Activated CD4-positive, alpha-beta T cell treated with anti-CD3 and anti-CD28 coated beads for 4 hours (primary cell): ENCODE results near the gene CCDC88C.
"Not testable (repeated sequence)": the region's sequence is repeated elsewhere in the genome, so short reads cannot be mapped to it uniquely, and the experiment has no call there.

Source experiments
- DNase-seq, 2 donors: peaks; one replicate each; pipeline ENCODE4 v3.0.0-alpha.2; 2020

Gene CCDC88C

DNA sequence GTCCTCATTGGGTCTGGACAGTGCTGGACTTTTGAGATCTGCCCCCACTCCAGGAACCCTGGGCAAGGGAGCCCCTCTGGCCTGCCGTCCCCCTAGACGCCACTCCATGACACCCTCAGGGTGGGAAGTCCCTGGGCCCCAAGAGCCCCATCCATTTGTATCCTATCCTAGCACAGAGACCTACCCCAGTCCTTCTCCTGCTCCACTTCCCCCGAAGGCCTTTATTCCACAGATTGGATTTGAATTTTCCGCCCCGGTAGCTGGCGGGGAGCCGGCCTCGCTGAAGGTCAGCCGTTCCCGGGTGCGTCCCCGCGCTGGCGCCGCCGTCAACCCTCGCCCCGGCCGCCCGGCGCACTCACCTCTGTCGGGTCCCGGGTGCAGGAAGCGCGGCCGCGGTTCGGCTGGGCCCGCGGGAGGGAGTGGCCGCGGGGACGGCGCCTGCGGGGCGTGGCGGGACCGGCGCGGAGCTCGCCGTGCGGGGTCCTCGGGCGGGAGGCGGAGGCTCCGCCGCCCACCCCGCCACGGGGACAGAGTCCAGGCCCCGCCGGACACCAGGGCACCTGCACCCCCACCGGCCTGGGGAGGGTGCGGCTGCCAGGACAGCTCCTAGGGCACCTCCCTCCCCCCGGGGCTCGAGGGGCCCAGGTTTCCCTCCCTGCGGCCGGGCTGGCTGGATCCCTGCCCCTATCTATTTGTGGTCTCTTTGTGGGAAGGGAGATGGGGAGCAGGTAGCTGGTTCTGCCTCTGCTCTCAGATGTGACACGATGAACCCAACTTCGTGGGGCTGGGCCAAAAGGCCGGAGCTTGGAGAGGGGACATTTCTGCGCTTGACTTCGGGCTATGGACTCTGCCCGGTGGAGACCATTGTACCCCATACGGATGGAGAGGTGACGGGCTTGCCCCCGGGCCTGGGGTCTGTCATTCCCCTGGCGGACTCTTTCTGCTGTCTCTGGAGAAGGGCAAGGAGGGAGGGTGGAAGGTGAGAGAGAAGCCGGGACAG, 153.2 kb downstream of the CCDC88C start:
- DNase-seq = peak in 1 of 2 donors; percentile 27

DNA sequence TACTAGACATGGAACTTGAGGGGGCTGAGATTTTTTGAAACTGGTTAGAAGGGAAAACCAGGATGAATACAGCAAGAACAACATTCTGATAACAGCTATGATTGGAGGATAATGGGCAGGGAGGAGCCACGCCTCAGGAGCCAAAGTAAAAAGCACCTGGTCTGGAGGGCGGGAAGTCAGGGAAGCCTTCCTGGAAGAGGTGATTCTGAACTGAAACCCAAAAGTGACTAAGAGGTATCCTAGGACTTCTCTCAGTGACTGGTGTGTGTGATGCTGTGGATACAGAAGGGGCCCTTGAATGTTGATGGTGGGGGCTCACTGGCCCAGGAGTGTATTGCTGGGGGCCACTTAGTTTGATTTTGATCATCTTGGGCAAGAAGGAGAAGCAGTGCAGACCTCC, 154.3 kb downstream of the CCDC88C start:
- DNase-seq = no peak

DNA sequence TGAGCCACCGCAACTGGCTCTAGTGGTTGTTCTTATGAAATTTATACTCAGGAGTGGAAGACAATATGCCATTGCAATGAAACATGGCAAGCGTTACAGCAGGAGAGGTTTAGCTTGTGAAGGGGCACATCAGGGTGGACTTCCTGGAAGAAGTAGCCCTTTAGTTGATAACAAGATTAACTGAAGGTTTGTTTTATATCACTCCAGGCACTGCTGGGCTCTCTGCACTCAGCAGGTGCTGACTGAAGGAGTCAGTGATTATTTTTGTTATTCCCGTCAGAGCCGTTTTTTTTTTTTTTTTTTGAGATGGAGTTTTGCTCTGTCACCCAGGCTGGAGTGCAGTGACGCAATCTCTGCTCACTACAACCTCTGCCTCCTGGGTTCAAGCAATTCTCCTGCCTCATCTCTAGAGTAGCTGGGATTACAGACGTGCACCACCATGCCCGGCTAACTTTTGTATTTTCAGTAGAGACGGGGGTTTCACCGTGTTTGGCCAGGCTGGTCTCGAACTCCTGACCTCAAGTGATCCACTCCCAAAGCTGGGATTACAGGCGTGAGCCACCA, 155.6 kb downstream of the CCDC88C start:
- DNase-seq = no peak

DNA sequence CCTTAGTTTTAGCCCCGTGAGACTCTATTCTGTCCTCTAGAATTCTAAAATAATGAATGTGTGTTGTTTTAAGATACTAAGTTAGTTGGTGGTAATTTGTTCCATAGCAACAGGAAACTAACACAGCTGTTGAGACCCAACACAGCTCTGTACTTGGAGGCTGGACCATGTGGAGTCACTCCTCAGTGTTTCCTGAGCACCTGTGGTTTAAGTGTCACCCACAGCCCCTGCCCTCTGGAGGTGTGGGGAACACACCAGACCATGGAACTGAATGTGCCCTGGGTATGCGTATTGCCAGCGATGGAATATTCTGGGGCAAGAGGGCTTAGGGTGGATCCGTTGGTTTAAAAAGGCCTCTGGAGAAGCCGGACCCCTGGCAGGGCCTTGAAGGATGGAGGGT, 156.5 kb downstream of the CCDC88C start:
- peak in 1 of 2 donors; percentile 46 for DNase-seq

DNA sequence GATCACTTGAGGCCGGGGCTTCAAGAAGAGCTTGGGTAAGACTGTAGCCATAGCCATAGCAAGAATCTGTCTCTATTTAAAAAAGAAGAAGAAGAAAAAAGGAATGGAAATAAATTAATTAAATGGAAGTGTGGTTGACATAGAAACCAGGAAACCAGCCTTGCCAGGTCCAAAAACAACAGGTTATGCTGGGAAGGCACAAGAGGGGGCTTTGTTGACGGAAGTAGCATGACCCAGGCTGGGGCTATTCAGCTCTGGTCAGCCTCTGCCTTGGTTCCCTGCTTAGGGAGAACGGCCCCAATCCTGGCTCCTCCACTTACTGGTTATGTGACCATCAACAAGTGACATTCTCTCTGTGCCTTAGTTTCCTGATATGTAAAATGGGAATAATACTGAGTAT, 158.7 kb downstream of the CCDC88C start:
- DNase-seq = no peak

DNA sequence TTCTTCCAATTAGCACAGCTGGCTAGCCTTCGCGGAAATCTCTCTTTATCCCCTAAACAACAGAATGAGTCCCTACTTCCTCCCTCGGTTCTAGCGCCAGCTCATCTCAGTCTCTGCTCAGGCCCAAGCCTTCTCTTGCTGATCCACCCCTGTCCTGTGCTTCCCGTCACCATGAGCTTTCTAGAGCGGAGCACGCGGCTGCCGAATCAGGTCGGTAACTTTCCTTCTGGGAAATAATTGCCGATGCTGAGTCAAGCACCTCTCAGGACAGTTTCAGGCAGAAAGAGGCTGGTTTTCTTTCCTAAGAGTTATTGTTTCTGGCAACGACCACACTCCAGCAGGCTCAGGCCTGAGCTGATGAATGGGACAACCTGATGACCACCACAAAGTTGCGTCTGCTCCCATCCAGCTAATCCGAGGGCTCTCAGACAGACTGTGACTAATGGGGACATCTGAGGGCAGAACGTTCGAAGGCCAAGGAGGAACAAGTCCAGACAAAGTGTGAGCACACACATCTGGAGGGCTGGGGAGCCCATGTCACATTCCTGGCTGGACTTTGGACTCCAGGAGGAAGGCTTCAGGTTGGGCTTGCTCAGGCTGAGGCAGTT, 159.5 kb downstream of the CCDC88C start:
- no peak for DNase-seq

DNA sequence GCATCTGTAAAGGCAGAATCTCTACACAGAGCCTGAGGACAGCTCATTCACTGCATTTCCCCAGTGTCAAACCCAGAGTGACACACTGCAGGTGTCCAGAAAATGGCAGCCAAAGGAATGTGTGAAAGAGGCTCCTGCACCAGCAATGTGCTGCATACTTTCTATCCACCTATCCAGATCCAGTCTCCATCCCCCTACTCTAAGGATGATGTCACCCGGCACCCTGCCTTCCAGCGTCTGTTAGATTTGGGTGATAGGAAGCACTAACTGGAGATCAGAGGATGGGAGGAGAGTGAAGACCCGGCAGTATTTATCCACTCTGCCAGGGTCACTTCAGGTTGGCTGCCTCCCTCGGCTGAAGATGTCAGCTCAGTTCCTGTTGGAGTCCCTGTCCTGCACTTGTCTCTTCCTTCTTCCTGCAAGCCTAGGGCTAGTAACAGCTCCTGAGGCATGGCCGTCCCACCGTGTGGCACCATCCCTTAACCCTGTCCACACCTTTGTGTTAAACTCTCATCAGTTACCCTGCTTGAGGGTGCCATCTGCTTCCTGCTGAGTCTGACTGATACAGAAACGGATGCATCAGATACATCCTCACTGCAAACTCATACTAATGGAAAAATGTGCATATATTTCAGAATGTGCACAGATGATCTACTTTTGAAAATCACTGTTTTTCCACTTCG, 160.2 kb downstream of the CCDC88C start:
- DNase-seq = no peak

DNA sequence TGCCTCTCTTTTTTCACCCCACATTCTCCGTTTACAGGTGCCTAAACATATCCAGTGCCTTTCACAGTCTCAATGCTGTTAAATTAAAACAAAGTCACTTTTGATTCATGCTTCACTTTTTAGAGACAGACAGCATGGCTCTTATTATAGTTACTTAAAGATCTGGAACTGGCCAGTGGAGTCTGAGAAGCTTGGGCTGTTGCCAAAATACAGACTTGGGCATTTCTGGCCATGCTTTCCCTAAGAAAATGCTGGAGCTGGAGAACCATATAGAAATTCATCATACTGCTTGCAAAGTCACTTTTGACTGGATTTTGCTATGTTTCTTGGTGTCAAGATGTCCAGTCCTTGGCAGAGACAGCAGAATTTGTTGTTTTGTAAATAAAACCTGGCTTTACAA, 161.0 kb downstream of the CCDC88C start:
- no peak for DNase-seq

DNA sequence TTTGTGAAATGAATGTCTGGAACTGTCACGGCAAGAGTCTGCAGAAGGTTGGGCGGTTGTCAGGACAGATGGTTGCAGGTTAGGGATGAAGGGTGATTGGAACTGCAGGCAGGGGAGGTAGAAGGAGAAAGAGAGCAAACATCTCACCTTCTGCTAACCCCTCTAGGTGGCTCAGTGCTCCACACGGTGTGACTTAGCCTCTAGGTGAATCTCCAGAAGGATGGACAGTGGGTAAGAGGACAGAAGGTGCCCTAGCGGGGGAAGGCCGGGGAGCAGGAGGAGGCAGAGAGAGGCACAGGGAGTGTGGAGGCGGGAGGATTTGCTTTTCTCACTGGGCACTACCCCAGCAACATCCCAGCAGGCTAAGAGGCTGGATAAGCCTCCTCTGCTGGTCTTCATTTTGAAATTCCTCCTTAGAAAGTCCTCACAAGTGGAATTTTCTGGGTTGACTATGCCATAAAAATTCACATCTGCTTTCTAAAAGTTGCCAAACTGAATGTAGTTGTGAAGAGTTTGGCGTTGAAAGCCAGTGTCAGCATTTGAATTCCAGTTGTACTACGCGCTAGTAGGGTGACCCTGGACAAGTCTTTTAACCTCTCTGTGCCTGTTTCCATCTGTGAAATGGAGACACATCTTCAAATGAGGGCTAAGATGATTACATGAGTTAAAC, 162.5 kb downstream of the CCDC88C start:
- no peak for DNase-seq

DNA sequence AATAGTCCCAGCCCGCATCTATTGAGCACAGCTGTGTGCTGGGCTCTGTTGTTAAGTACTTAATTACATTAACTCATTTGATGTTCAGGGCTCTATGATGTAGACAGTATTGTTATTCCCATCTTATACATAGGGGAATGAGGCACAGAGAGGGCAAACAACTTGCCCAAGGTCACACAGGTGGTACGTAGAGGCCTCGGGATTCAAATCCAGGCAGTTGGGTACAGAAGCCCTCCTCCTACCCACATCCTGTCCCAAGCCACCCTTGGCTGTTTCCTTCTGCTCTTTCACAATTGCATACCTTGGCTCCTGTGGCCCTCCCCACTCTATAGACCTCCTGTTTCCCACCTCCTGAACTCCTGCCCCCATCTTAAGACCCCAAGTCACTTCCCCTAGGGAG, 163.2 kb downstream of the CCDC88C start:
- DNase-seq = no peak

DNA sequence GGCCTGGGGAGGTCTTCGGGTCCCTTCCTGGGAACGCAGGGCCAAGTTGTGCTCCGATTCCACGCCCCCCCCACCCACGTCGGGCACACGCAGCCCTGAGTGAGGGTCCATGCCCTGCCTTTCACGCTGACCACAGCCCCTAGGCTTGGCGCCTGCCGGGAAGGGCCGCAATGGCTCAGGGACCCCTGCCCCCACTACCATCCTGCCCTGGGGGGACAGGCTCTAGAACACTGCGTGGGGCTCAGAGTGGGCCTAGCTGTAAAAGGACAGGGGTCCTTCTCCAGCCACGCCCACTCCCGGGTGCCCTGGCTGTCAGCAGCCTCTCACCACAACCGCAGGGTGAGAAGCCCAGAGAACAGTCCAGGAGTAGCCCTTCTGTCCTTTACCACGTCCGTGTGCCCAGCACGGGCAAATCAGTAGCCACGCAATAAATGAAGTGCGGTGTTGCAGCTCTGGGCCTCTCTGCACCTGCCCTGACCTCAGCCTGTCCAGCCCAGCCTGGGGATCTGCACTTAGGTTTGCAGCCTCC, 163.8 kb downstream of the CCDC88C start:
- no peak for DNase-seq

DNA sequence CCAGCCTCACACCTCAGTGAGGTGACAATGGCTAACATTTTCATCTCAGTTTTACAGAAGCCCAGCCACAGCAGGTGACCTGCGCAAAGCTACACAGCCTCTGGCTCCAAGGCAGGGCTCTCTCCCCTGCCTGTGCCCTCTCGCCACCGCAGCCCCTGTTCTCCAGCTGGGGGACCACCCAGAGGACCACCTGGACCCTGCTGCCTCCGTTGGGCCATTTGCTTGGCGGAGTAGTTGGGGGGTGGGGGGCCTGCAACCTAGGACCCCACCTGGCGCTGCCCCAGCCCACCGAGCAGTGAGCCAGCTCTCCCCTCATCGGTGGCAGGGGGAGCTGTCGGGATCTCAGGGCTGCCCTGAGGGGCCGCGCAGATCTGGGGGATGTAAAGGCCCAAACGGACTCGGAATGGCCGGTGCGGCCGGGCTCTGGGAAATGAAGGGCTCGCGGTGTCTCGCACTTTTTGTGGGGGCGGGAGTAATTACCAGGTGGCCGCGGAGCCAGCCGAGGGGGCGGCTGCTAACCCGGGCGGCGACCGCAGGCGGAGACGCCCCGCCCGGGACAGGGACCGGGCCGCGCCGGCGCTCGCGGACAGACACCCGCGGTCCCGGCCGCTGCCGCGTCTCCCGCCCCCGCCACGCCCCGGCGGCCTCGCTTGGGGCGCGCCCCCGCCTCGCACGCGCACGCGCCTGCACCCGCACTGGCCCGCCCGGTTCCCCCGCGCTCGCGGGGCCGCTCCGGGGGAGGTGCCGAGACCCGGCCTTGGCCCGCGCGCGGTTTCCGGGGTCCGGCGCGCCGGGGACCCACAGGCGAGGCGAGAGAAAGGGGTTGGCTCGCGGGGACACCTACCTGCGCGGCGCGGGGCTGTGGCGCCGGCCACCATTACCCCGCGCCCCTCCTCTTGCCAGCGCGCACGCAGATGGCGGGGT, 164.5 kb downstream of the CCDC88C start:
- peak; percentile 50 to 53 for DNase-seq

DNA sequence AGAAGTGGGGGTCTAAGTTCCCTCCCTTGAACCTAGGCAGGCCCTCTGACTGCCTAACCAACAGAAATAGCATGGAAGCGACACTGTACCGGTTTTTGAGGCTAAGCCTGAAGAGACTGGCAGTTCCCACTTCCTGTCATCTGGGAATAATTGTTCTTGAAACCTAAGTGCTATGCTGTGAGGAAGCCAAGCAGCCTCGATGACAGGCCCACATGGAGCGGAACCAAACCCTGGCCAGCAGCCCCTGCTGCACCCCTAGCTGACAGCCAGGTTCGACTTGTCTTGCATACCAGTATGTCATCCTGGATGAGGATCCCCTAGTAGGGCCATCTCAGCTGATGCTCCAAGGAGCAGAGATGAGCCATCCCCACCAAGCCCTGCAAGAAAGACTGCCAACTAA, 166.7 kb downstream of the CCDC88C start:
- no peak for DNase-seq

DNA sequence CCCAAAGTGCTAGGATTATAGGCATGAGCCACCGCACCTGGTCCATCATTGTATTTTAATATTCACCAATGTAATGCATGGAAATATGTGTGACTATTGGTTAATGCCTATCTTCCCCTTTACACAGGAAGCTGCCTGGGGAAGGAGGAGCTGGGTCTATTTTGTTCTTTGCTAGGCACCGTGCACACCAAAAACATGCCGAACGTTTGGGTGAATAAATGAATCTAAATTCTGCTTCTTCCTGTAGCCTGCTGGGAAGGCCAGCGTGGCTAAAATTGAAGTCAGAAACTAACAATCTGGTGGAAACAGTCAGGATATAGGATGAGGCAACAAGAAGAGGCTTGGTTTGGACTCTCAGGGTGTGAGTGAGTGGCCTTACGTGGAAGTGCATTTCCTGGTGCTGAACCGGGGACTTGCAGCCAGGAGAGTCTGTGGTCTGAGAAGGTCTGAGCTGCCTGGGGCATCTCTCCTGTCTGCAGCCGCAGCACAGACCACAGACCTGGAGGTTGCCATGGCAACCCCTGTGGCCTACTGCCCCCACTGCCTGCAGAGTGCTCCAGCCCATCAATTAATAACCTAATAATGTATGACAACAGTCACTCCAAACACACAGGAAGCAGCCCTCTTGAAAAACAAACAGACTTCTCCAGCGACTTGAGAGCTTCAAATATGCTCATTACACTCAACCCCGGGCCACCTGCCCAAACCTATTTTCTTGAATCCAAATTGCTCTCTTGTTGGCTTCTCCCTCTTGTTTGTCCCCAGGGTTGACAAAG, 167.6 kb downstream of the CCDC88C start:
- DNase-seq = peak in 1 of 2 donors; percentile 36

DNA sequence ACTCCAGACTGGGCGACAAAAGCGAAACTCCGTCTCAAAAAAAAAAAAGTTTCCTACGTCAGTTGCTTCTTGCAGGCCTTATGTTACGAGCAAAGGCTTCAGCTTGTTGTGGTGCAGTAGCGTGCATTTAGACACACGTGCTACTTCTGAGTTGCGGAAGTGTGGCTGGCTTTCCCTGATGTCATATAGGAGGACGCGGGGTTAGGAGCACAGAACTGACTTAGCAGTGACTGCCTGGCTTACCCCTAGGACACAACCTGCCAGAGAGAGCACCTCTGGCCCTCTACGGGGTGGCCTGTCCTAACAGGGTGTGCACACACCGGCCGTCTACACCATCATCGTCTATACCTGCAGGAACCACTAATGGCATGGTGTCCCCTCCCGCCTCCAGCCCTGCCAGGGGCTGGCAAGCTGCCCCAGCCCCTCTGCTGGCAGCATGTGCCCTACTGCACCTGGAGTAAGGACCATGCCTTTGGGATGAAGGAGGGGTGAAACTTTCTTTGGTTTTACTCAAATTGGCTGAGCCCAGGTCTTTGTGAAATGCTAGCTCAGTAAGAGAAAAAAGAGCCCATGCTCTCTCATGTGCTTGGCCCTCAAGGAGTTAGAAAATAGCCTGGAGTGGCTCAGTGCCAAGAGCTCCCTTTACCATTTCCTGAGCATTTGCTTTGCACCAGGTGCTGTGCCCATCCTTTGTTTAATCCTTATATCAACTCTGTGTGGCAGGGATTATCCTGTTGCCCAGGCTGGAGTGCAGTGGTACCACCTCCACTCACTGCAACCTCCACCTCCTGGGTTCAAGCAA, 171.4 kb downstream of the CCDC88C start:
- peak; percentile 76 to 78 for DNase-seq

DNA sequence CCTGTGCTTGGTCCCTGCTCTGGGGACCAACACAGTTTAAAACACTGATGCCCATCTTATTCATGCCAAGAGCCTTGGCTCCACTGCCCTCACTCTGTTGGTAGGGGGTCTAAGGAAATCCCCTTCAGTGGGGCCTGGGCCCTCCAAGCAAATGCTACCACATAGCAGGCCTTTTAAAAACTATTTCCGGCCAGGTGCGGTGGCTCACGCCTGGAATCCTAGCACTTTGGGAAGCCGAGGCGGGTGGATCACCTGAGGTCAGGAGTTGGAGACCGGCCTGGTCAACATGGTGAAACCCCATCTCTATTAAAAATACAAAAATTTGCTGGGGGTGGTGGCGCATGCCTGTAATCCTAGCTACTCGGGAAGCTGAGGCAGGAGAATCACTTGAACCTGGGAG, 172.0 kb downstream of the CCDC88C start:
- DNase-seq = not testable (repeated sequence)

DNA sequence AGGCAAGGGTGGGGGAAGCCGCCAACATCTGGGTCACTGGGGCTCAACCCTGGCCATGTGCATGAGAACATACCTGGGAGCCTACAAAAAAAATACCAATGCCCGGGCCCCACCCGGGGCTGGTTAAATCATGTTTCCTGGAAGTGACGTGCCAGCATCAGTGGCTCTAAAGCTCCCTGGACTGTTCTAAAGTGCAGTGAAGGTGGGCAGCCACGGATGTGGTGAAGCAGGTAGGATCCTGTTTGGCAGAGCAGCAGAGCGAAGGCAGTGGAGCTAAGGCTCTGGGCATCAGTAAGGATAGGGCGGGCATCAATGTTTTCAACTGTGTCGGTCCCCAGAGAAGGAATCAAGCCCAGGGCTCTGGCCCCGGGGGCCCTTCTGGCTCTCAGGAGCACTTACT, 172.6 kb downstream of the CCDC88C start:
- DNase-seq = peak; percentile 73 to 78

DNA sequence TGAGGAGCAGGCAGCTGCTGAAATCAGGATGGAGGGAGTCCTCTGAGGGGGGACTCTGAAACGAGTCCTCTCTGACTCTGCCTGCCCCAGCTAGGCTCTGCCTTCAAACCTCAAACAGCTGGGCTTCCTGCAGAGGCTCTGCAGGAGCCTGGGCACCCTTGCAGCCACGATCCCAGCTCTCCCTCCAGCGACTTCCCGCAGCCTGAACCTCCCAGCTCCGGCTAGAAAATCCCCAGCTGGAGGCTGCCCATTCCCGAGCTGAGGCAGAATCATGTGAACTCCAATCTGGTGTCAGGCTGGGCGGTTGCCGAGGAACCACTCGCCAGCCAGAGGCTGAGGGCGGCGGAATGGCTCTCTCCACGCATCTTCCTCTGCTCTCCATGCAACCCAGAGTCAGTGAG, 173.1 kb downstream of the CCDC88C start, which contains the start of gene GPR68:
GPR68 (minus strand) TSS at position 204 of the 401 bp plus-strand sequence. CDS start 9,654 bp downstream, outside the sequence.
- DNase-seq = peak in 1 of 2 donors; percentile 31

DNA sequence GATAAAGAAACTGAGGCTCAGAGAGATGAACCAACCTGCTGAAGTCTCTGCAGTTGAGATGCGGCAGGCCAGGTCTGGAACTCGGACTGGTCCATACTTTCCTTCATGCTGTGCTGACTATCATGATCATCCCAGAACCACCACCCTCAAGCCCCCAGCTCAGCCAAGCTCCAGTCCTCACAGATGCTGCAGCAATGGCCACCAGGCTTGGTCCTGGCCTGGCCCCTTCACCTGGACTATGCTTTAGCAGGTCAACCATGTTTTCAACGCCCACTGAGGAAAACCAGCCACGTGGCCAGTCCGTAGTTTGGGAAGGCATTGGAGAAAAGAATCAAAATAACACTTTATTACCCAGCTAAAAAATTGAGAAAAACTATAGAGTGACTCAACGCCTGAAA, 174.5 kb downstream of the CCDC88C start:
- DNase-seq = no peak
